GM18499 (cell line): ENCODE measurements around the gene TYW1B.
A peak's percentile ranks its signal among the peaks of the same experiment; 100 is the strongest.
"Not testable (repeated sequence)": the region's sequence is repeated elsewhere in the genome, so short reads cannot be mapped to it uniquely, and the experiment has no call there.

Experiments used
- ATAC-seq: cut with Tn5 transposase; IDR thresholded peaks from one replicate; pipeline ENCODE4 v1.9.1; 2021; ENCODE audit warnings: moderate number of reproducible peaks; ENCODE audit not compliant: insufficient read depth, unreplicated experiment

Gene TYW1B

GRCh38 chr7:72827839-72828591, at the start of gene TYW1B:
TYW1B (minus strand) TSS chr7:72828200; CDS start chr7:72828075, 125 bp downstream.
- peak; percentile 80 for ATAC-seq

- not testable (repeated sequence) for ATAC-seq
Observed at GRCh38 chr7:72867591-72867990, 39.6 kb upstream of the TYW1B start.

- not testable (repeated sequence) for ATAC-seq
Observed at GRCh38 chr7:72858846-72859400, 30.9 kb upstream of the TYW1B start.

GRCh38 chr7:72857925-72858324, 29.9 kb upstream of the TYW1B start:
- ATAC-seq = not testable (repeated sequence)

GRCh38 chr7:72855261-72855660, 27.3 kb upstream of the TYW1B start:
- ATAC-seq = not testable (repeated sequence)

GRCh38 chr7:72852937-72853336, 24.9 kb upstream of the TYW1B start:
- not testable (repeated sequence) for ATAC-seq

GRCh38 chr7:72850746-72851145, 22.7 kb upstream of the TYW1B start:
- ATAC-seq = not testable (repeated sequence)

GRCh38 chr7:72844146-72844545, 16.1 kb upstream of the TYW1B start:
- not testable (repeated sequence) for ATAC-seq

- ATAC-seq = not testable (repeated sequence)
Observed at GRCh38 chr7:72843166-72843565, 15.2 kb upstream of the TYW1B start.

GRCh38 chr7:72840966-72841511, 13.0 kb upstream of the TYW1B start:
- ATAC-seq = not testable (repeated sequence)

- ATAC-seq = not testable (repeated sequence)
Observed at GRCh38 chr7:72838315-72838714, 10.3 kb upstream of the TYW1B start.

GRCh38 chr7:72837291-72837690, 9.3 kb upstream of the TYW1B start:
- not testable (repeated sequence) for ATAC-seq

- ATAC-seq = not testable (repeated sequence)
Observed at GRCh38 chr7:72830567-72830966, 2.6 kb upstream of the TYW1B start.

GRCh38 chr7:72829687-72830354, 1.8 kb upstream of the TYW1B start:
- ATAC-seq = peak; percentile 14

- peak; percentile 45 for ATAC-seq
Observed at GRCh38 chr7:72829291-72829686, 1.3 kb upstream of the TYW1B start.

- ATAC-seq = not testable (repeated sequence)
Observed at GRCh38 chr7:72823765-72824732, 4.0 kb downstream of the TYW1B start.

GRCh38 chr7:72822497-72822896, 5.5 kb downstream of the TYW1B start:
- not testable (repeated sequence) for ATAC-seq

GRCh38 chr7:72818663-72819361, 9.2 kb downstream of the TYW1B start:
- not testable (repeated sequence) for ATAC-seq

GRCh38 chr7:72817661-72818060, 10.3 kb downstream of the TYW1B start:
- not testable (repeated sequence) for ATAC-seq
